Natural killer cell (primary cell): Measurements from ENCODE around the gene PDE4D. TPM values are rescaled to one million over a fixed set of nuclear protein-coding genes. Genes with fewer than 3 reads are reported as not detected.
A peak's percentile ranks its signal among the peaks of the same experiment; 100 is the strongest.

Experiments
- ATAC-seq, 3 donors: fragments of 150-1000 bp in 2 of 3; fragments of 200-7000 bp in 1 of 3; cut with Tn5 transposase; 1 replicate in 1 of 3; 2 replicates in 2 of 3; pipeline ENCODE4 v1.10.0; 2021; ENCODE audit warnings: mild to moderate bottlenecking in 2 of 3, moderate library complexity in 2 of 3
- DNase-seq, 2 donors: peaks; one replicate each; pipeline versions ENCODE4 v3.0.0 to v3.0.0-alpha.2; 2013 to 2021; ENCODE audit warnings: mixed read lengths in 1 of 2
- H3K27ac ChIP-seq: one replicate; pipeline ENCODE4 v1.5.1; 2013; ENCODE audit warnings: mild to moderate bottlenecking, low read length
- H3K27me3 ChIP-seq: one replicate; pipeline ENCODE4 v1.6.1; 2013; ENCODE audit warnings: low read length; ENCODE audit not compliant: control insufficient read depth, insufficient read depth
- H3K36me3 ChIP-seq: one replicate; pipeline ENCODE4 v1.6.1; 2013; ENCODE audit warnings: low read length; ENCODE audit not compliant: control insufficient read depth, insufficient read depth
- H3K4me1 ChIP-seq: one replicate; pipeline ENCODE4 v1.6.1; 2013; ENCODE audit warnings: low read length; ENCODE audit not compliant: control insufficient read depth, insufficient read depth
- H3K4me3 ChIP-seq: one replicate; pipeline ENCODE4 v1.5.1; 2013; ENCODE audit warnings: low read length
- H3K9me3 ChIP-seq: one replicate; pipeline ENCODE4 v1.6.1; 2013; ENCODE audit warnings: low read length; ENCODE audit not compliant: control insufficient read depth, insufficient read depth
- H3K27ac Mint-ChIP-seq, 2 donors: one replicate each; pipeline ENCODE4 v1.8.0; 2022; ENCODE audit warnings: mild to moderate bottlenecking in 2 of 2, mixed read lengths in 2 of 2, moderate library complexity in 1 of 2
- H3K27me3 Mint-ChIP-seq, 2 donors: one replicate each; pipeline ENCODE4 v1.8.0; 2022; ENCODE audit warnings: low read depth in 2 of 2, mixed read lengths in 2 of 2
- H3K36me3 Mint-ChIP-seq: one replicate; pipeline ENCODE4 v1.8.0; 2022; ENCODE audit warnings: mixed read lengths
- H3K4me1 Mint-ChIP-seq, 2 donors: one replicate each; pipeline ENCODE4 v1.8.0; 2022; ENCODE audit warnings: mixed read lengths in 2 of 2
- H3K4me3 Mint-ChIP-seq: one replicate; pipeline ENCODE4 v1.8.0; 2022; ENCODE audit warnings: mild to moderate bottlenecking, moderate library complexity, mixed read lengths
- H3K9me3 Mint-ChIP-seq, 2 donors: one replicate each; pipeline ENCODE4 v1.8.0; 2022; ENCODE audit warnings: mixed read lengths in 2 of 2
- CTCF ChIP-seq: fragments of 200-600 bp; IDR thresholded peaks from one replicate; pipeline ENCODE4 v1.8.0; 2022; ENCODE audit warnings: antibody characterized with exemption
- WGBS: methylation state at CpG from one replicate; pipeline ENCODE4 v1.1.7; 2013; ENCODE audit warnings: missing lambda C conversion rate; ENCODE audit not compliant: insufficient coverage; 5-methylcytosine and 5-hydroxymethylcytosine counted together
- intact Hi-C: fragments of 100-400 bp; cut with micrococcal nuclease; formaldehyde crosslinking; loops from one replicate; pipeline ENCODE4 v1.14.2; 2022
- total RNA-seq, 4 donors: library from RNA; stranded (reverse); fragments of 120-200 nt in 1 of 4; gene quantifications; one replicate each; pipeline versions ENCODE4 v1.2.3 to v1.2.4, GENCODE V29; 2013 to 2022

The PDE4D gene
- total RNA-seq, 3 donors from 2014 or later (not counting 1 experiment from before 2014, with no cell fraction given) = 109 to 170 (median 116) TPM

- no peak overlapping the region for H3K27ac Mint-ChIP-seq
- H3K27me3 ChIP-seq = peaks cover 22% of the 10 kb centered on the region
- H3K4me3 ChIP-seq = peak overlapping the region; percentile 17
- DNase-seq (peak in 1 of 2 donors; percentile 43), ATAC-seq (peak in 2 of 3 donors; percentile 32 to 35)
- no peaks in the 10 kb centered on the region for H3K36me3 Mint-ChIP-seq
- no peak overlapping the region for H3K27ac ChIP-seq
- no peaks in the 10 kb centered on the region for H3K9me3 Mint-ChIP-seq
- intact Hi-C loops = no loop called here
- H3K4me3 Mint-ChIP-seq = no peak overlapping the region
- 9% methylated on average over 38 of the region's 40 CpGs for WGBS
- peaks cover 6% of the 10 kb centered on the region for H3K4me1 ChIP-seq
- no peaks in the 10 kb centered on the region for H3K9me3 ChIP-seq
- H3K36me3 ChIP-seq = no peaks in the 10 kb centered on the region
- H3K4me1 Mint-ChIP-seq = peaks cover 0 to 9% of the 10 kb centered on the region in 2 donors
- no peak for TF ChIP-seq CTCF
- H3K27me3 Mint-ChIP-seq = peaks cover 36 to 72% of the 10 kb centered on the region in 2 donors
These were observed 125.1 kb downstream of the PDE4D start for GRCh38 chr5:59768152-59769040.

- Mint-ChIP-seq H3K4me1 (peaks cover 0 to 9% of the 10 kb centered on the region in 2 donors), H3K4me3 (no peak overlapping the region), H3K27ac (no peak overlapping the region), H3K27me3 (peaks cover 36 to 72% of the 10 kb centered on the region in 2 donors), H3K9me3 (no peaks in the 10 kb centered on the region), H3K36me3 (no peaks in the 10 kb centered on the region)
- H3K27ac ChIP-seq = no peak overlapping the region
- no peak for DNase-seq
- 75% methylated on average over 4 of the region's 4 CpGs for WGBS
- no peaks in the 10 kb centered on the region for H3K36me3 ChIP-seq
- peaks cover 6% of the 10 kb centered on the region for H3K4me1 ChIP-seq
- H3K4me3 ChIP-seq = no peak overlapping the region
- no peak for ATAC-seq
- intact Hi-C loops = no loop called here
- no peak for TF ChIP-seq CTCF
- H3K9me3 ChIP-seq = no peaks in the 10 kb centered on the region
- H3K27me3 ChIP-seq = peaks cover 22% of the 10 kb centered on the region
These were observed 125.8 kb downstream of the PDE4D start for GRCh38 chr5:59767681-59768151.

- Histone ChIP-seq H3K4me1 (peaks cover 6% of the 10 kb centered on the region), H3K4me3 (no peak overlapping the region), H3K27ac (no peak overlapping the region), H3K9me3 (no peaks in the 10 kb centered on the region), H3K36me3 (no peaks in the 10 kb centered on the region), H3K27me3 (peaks cover 22% of the 10 kb centered on the region)
- intact Hi-C loops = no loop called here
- Mint-ChIP-seq H3K9me3 (no peaks in the 10 kb centered on the region), H3K4me3 (no peak overlapping the region), H3K36me3 (no peaks in the 10 kb centered on the region), H3K27me3 (peaks cover 36 to 72% of the 10 kb centered on the region in 2 donors), H3K4me1 (peaks cover 0 to 9% of the 10 kb centered on the region in 2 donors), H3K27ac (no peak overlapping the region)
- no peak for ATAC-seq
- TF ChIP-seq CTCF = no peak
- no peak for DNase-seq
These were observed 126.3 kb downstream of the PDE4D start for GRCh38 chr5:59767211-59767605.
